HEK293 (cell line): ENCODE results near the gene ADA.

ENCODE experiments used
- GLI2 ChIP-seq: fragments of 450-650 bp; formaldehyde crosslinking; IDR thresholded peaks from 2 replicates; pipeline ENCODE4; 2017; ENCODE audit warnings: missing biosample characterization, missing genetic modification characterization, low read depth, borderline replicate concordance
- KLF7 ChIP-seq: fragments of 450-650 bp; formaldehyde crosslinking; IDR thresholded peaks from 2 replicates; pipeline ENCODE4 v1.5.1; 2016; ENCODE audit warnings: missing biosample characterization, missing genetic modification characterization, borderline replicate concordance
- SCRT2 ChIP-seq: fragments of 450-650 bp; formaldehyde crosslinking; IDR thresholded peaks from 2 replicates; pipeline ENCODE4 v1.5.1; 2016; ENCODE audit warnings: missing biosample characterization, missing genetic modification characterization
- YY1 ChIP-seq: fragments of 450-650 bp; formaldehyde crosslinking; IDR thresholded peaks from 2 replicates; pipeline ENCODE4 v1.5.1; 2018; ENCODE audit warnings: missing biosample characterization, missing genetic modification characterization
- ZBTB17 ChIP-seq: fragments of 450-650 bp; formaldehyde crosslinking; IDR thresholded peaks from 2 replicates; pipeline ENCODE4 v1.5.1; 2016; ENCODE audit warnings: missing biosample characterization, missing genetic modification characterization
- ZFP3 ChIP-seq: fragments of 450-650 bp; formaldehyde crosslinking; IDR thresholded peaks from 2 replicates; pipeline ENCODE4 v1.5.1; 2016; ENCODE audit warnings: low read depth, missing biosample characterization, missing genetic modification characterization
- ZFP69B ChIP-seq: fragments of 450-650 bp; formaldehyde crosslinking; IDR thresholded peaks from 2 replicates; pipeline ENCODE4 v1.5.1; 2016; ENCODE audit warnings: missing biosample characterization, missing genetic modification characterization
- ZIC2 ChIP-seq: fragments of 450-650 bp; formaldehyde crosslinking; IDR thresholded peaks from 2 replicates; pipeline ENCODE4 v1.5.1; 2016; ENCODE audit warnings: missing biosample characterization, missing genetic modification characterization
- ZNF10 ChIP-seq: fragments of 450-650 bp; formaldehyde crosslinking; IDR thresholded peaks from 2 replicates; pipeline ENCODE4 v1.5.1; 2017; ENCODE audit warnings: missing biosample characterization, missing genetic modification characterization
- ZNF202 ChIP-seq: fragments of 450-650 bp; formaldehyde crosslinking; IDR thresholded peaks from 2 replicates; pipeline ENCODE4 v1.5.1; 2016; ENCODE audit warnings: missing biosample characterization, missing genetic modification characterization, borderline replicate concordance
- ZNF23 ChIP-seq: fragments of 450-650 bp; formaldehyde crosslinking; IDR thresholded peaks from 2 replicates; pipeline ENCODE4 v1.5.1; 2016; ENCODE audit warnings: missing biosample characterization, missing genetic modification characterization, borderline replicate concordance
- ZNF24 ChIP-seq: fragments of 450-650 bp; formaldehyde crosslinking; IDR thresholded peaks from 2 replicates; pipeline ENCODE4 v1.5.1; 2016; ENCODE audit warnings: missing biosample characterization, missing genetic modification characterization
- ZNF398 ChIP-seq: fragments of 450-650 bp; formaldehyde crosslinking; IDR thresholded peaks from 2 replicates; pipeline ENCODE4 v1.5.1; 2017; ENCODE audit warnings: missing biosample characterization, missing genetic modification characterization
- ZNF501 ChIP-seq: fragments of 450-650 bp; formaldehyde crosslinking; IDR thresholded peaks from 2 replicates; pipeline ENCODE4 v1.5.1; 2016; ENCODE audit warnings: missing biosample characterization, missing genetic modification characterization
- ZNF518A ChIP-seq: fragments of 450-650 bp; formaldehyde crosslinking; conservative IDR thresholded peaks from 2 replicates; pipeline ENCODE4 v1.5.1; 2016; ENCODE audit warnings: low read depth, missing biosample characterization, missing genetic modification characterization
- ZNF544 ChIP-seq: fragments of 450-650 bp; formaldehyde crosslinking; IDR thresholded peaks from 2 replicates; pipeline ENCODE4 v1.5.0; 2017; ENCODE audit warnings: missing biosample characterization, missing genetic modification characterization
- ZNF555 ChIP-seq: fragments of 450-650 bp; formaldehyde crosslinking; conservative IDR thresholded peaks from 2 replicates; pipeline ENCODE4 v1.5.1; 2017; ENCODE audit warnings: missing biosample characterization, mild to moderate bottlenecking, missing genetic modification characterization, inconsistent platforms
- ZNF600 ChIP-seq: fragments of 450-650 bp; formaldehyde crosslinking; IDR thresholded peaks from 2 replicates; pipeline ENCODE4 v1.5.1; 2016; ENCODE audit warnings: missing biosample characterization, missing genetic modification characterization
- ZNF776 ChIP-seq: fragments of 450-650 bp; formaldehyde crosslinking; IDR thresholded peaks from 2 replicates; pipeline ENCODE4 v1.5.0; 2017; ENCODE audit warnings: missing biosample characterization, missing genetic modification characterization, borderline replicate concordance
- TF ChIP-seq, protein P1 (sequence below): fragments of 450-650 bp; formaldehyde crosslinking; IDR thresholded peaks from 2 replicates; pipeline ENCODE4 v1.5.1; 2017; ENCODE audit warnings: missing biosample characterization, missing genetic modification characterization
- TF ChIP-seq, protein P2 (sequence below): fragments of 450-650 bp; formaldehyde crosslinking; IDR thresholded peaks from 2 replicates; pipeline ENCODE4 v1.5.1; 2016; ENCODE audit warnings: missing biosample characterization, missing genetic modification characterization
- TF ChIP-seq, protein P3 (sequence below): fragments of 450-650 bp; formaldehyde crosslinking; IDR thresholded peaks from 2 replicates; pipeline ENCODE4 v1.5.1; 2016; ENCODE audit warnings: missing biosample characterization, missing genetic modification characterization
- TF ChIP-seq, protein P4 (sequence below): fragments of 450-650 bp; formaldehyde crosslinking; IDR thresholded peaks from 2 replicates; pipeline ENCODE4 v1.5.1; 2016; ENCODE audit warnings: missing biosample characterization, missing genetic modification characterization

ADA gene

GRCh38 chr20:44642203-44643153 is 9.0 kb downstream of the ADA start (continued):
- no peak for TF ChIP-seq ZNF518A (tag by site-specific recombination)
- TF ChIP-seq, protein P1, sequence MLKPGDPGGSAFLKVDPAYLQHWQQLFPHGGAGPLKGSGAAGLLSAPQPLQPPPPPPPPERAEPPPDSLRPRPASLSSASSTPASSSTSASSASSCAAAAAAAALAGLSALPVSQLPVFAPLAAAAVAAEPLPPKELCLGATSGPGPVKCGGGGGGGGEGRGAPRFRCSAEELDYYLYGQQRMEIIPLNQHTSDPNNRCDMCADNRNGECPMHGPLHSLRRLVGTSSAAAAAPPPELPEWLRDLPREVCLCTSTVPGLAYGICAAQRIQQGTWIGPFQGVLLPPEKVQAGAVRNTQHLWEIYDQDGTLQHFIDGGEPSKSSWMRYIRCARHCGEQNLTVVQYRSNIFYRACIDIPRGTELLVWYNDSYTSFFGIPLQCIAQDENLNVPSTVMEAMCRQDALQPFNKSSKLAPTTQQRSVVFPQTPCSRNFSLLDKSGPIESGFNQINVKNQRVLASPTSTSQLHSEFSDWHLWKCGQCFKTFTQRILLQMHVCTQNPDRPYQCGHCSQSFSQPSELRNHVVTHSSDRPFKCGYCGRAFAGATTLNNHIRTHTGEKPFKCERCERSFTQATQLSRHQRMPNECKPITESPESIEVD (tag by site-specific recombination) = no peak
- TF ChIP-seq, protein P2, sequence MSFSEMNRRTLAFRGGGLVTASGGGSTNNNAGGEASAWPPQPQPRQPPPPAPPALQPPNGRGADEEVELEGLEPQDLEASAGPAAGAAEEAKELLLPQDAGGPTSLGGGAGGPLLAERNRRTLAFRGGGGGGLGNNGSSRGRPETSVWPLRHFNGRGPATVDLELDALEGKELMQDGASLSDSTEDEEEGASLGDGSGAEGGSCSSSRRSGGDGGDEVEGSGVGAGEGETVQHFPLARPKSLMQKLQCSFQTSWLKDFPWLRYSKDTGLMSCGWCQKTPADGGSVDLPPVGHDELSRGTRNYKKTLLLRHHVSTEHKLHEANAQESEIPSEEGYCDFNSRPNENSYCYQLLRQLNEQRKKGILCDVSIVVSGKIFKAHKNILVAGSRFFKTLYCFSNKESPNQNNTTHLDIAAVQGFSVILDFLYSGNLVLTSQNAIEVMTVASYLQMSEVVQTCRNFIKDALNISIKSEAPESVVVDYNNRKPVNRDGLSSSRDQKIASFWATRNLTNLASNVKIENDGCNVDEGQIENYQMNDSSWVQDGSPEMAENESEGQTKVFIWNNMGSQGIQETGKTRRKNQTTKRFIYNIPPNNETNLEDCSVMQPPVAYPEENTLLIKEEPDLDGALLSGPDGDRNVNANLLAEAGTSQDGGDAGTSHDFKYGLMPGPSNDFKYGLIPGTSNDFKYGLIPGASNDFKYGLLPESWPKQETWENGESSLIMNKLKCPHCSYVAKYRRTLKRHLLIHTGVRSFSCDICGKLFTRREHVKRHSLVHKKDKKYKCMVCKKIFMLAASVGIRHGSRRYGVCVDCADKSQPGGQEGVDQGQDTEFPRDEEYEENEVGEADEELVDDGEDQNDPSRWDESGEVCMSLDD (tag by site-specific recombination) = 0 out of 2 replicates have a peak, but pooled peaks have one; percentile 48
- TF ChIP-seq, protein P3, sequence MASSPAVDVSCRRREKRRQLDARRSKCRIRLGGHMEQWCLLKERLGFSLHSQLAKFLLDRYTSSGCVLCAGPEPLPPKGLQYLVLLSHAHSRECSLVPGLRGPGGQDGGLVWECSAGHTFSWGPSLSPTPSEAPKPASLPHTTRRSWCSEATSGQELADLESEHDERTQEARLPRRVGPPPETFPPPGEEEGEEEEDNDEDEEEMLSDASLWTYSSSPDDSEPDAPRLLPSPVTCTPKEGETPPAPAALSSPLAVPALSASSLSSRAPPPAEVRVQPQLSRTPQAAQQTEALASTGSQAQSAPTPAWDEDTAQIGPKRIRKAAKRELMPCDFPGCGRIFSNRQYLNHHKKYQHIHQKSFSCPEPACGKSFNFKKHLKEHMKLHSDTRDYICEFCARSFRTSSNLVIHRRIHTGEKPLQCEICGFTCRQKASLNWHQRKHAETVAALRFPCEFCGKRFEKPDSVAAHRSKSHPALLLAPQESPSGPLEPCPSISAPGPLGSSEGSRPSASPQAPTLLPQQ = peak; percentile 98
- TF ChIP-seq ZNF23 = no peak
- TF ChIP-seq ZNF398 = peak; percentile 67
- no peak for TF ChIP-seq ZNF24 (tag by site-specific recombination)
- TF ChIP-seq ZNF202 (tag by site-specific recombination) = no peak
- no peak for TF ChIP-seq GLI2
- no peak for TF ChIP-seq ZNF555 (tag by site-specific recombination)
- no peak for TF ChIP-seq ZNF10 (tag by site-specific recombination)
- TF ChIP-seq ZFP69B (tag by site-specific recombination) = peak; percentile 95
- peak; percentile 97 for TF ChIP-seq SCRT2 (tag by site-specific recombination)
- no peak for TF ChIP-seq KLF7 (tag by site-specific recombination)
- peak; percentile 96 for TF ChIP-seq ZBTB17 (tag by site-specific recombination)
- no peak for TF ChIP-seq ZNF501 (tag by site-specific recombination)
- TF ChIP-seq ZFP3 (tag by site-specific recombination) = no peak
- TF ChIP-seq ZNF776 = no peak
- no peak for TF ChIP-seq YY1
- TF ChIP-seq, protein P4, sequence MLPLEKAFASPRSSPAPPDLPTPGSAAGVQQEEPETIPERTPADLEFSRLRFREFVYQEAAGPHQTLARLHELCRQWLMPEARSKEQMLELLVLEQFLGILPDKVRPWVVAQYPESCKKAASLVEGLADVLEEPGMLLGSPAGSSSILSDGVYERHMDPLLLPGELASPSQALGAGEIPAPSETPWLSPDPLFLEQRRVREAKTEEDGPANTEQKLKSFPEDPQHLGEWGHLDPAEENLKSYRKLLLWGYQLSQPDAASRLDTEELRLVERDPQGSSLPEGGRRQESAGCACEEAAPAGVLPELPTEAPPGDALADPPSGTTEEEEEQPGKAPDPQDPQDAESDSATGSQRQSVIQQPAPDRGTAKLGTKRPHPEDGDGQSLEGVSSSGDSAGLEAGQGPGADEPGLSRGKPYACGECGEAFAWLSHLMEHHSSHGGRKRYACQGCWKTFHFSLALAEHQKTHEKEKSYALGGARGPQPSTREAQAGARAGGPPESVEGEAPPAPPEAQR (tag by site-specific recombination) = no peak
- peak; percentile 87 for TF ChIP-seq ZIC2 (tag by site-specific recombination)
- peak; percentile 99 for TF ChIP-seq ZNF600 (tag by site-specific recombination)
- TF ChIP-seq ZNF544 (tag by site-specific recombination) = no peak
